Esophagus muscularis mucosa (tissue), 3 donors: ENCODE data around the gene LMAN2.

Experiments
- CTCF ChIP-seq, 3 experiments: fragments of 200-600 bp in 2 of 3; fragments of 450-650 bp in 1 of 3; sonication (generic) in 2 of 3; IDR thresholded peaks; one replicate each; pipeline ENCODE4 v1.5.1; 2017 to 2019; ENCODE audit warnings: antibody characterized with exemption in 3 of 3, mild to moderate bottlenecking in 2 of 3, moderate library complexity in 1 of 3
- EP300 ChIP-seq: sonication (generic); formaldehyde crosslinking; IDR thresholded peaks from one replicate; pipeline ENCODE4 v1.6.1; 2017; ENCODE audit warnings: antibody characterized with exemption

GRCh38 chr5:177357146-177357458, 5.6 kb upstream of the LMAN2 start:
- TF ChIP-seq CTCF (IDR thresholded peaks at IDR 0.05) (no peak), EP300 (no peak)
